B cell (primary cell): ENCODE data around the gene LTB4R. TPM values are rescaled to one million over a fixed set of nuclear protein-coding genes. Genes with fewer than 3 reads are reported as not detected.

Source experiments
- ATAC-seq: fragments of 200-7000 bp; cut with Tn5 transposase; one replicate; pipeline ENCODE4 v1.10.0; 2021; ENCODE audit warnings: low read depth, mild to moderate bottlenecking, moderate number of reproducible peaks, moderate library complexity
- CTCF ChIA-PET: fragments of 350-600 bp; sonication (Branson Sonifier 250); formaldehyde crosslinking; loops from one replicate; lab custom pipeline; 2021; ENCODE audit warnings: antibody characterized with exemption, inconsistent platforms; lab: Charles Lee
- POLR2A ChIA-PET: fragments of 350-600 bp; sonication (Branson Sonifier 250); formaldehyde crosslinking; loops from one replicate; lab custom pipeline; 2021; ENCODE audit warnings: antibody characterized with exemption; lab: Charles Lee
- DNase-seq: peaks from one replicate; pipeline ENCODE4 v3.0.0; 2013
- H2AFZ ChIP-seq: 2 replicates; pipeline ENCODE4 v1.6.1; 2012; ENCODE audit warnings: mild to moderate bottlenecking, low read depth, low read length; ENCODE audit not compliant: insufficient read depth, poor library complexity, severe bottlenecking
- H3K27ac ChIP-seq, 2 donors: 1 replicate in 1 of 2; 2 replicates in 1 of 2; pipeline ENCODE4 v1.5.1; 2012 to 2013; ENCODE audit warnings: low read length in 2 of 2, mild to moderate bottlenecking in 2 of 2, moderate library complexity in 1 of 2
- H3K27me3 ChIP-seq, 4 experiments: fragments of 200-600 bp in 1 of 4; sonication (generic) in 1 of 4; replicated peaks in 1 of 4; 1 replicate in 2 of 4; 2 replicates in 2 of 4; pipeline versions ENCODE4 v1.6.1 to v1.7.0; 2013 to 2016; ENCODE audit warnings: low read length in 3 of 4, mild to moderate bottlenecking in 2 of 4, mixed read lengths in 1 of 4, moderate library complexity in 1 of 4; ENCODE audit not compliant: insufficient read depth in 4 of 4, control insufficient read depth in 3 of 4; ENCODE audit errors: control extremely low read depth in 1 of 4
- H3K36me3 ChIP-seq, 2 experiments: replicated peaks in 1 of 2; 1 replicate in 1 of 2; 2 replicates in 1 of 2; pipeline versions ENCODE4 v1.6.1 to v1.7.1; 2013; ENCODE audit warnings: low read length in 1 of 2; ENCODE audit not compliant: insufficient read depth in 2 of 2, control insufficient read depth in 1 of 2; ENCODE audit errors: control extremely low read depth in 1 of 2, extremely low read depth in 1 of 2
- H3K4me1 ChIP-seq, 2 donors: fragments of 200-600 bp in 1 of 2; sonication (generic) in 1 of 2; 1 replicate in 1 of 2; 2 replicates in 1 of 2; pipeline versions ENCODE4 v1.5.1 to v1.6.1; 2013 to 2017; ENCODE audit warnings: low read length in 2 of 2; ENCODE audit not compliant: control insufficient read depth in 2 of 2, insufficient read depth in 2 of 2
- H3K4me2 ChIP-seq: replicated peaks from 2 replicates; pipeline ENCODE3; 2012; ENCODE audit warnings: mild to moderate bottlenecking, low read depth, low read length; ENCODE audit not compliant: poor library complexity, severe bottlenecking
- H3K4me3 ChIP-seq, 5 experiments: fragments of 200-600 bp in 1 of 5; sonication (generic) in 1 of 5; 1 replicate in 3 of 5; 2 replicates in 2 of 5; pipeline versions ENCODE4 v1.5.1 to v1.7.0; 2011 to 2016; ENCODE audit warnings: low read length in 4 of 5, mild to moderate bottlenecking in 4 of 5, low read depth in 2 of 5, control low read depth in 1 of 5, moderate library complexity in 1 of 5; ENCODE audit not compliant: insufficient read depth in 1 of 5; ENCODE audit errors: control extremely low read depth in 1 of 5, extremely low read depth in 1 of 5
- H3K79me2 ChIP-seq: fragments of 200-600 bp; sonication (generic); one replicate; pipeline ENCODE4 v1.6.0; 2016; ENCODE audit warnings: low read length; ENCODE audit not compliant: control insufficient read depth, insufficient read depth
- H3K9ac ChIP-seq: fragments of 200-600 bp; sonication (generic); 2 replicates; pipeline ENCODE4 v1.6.1; 2017; ENCODE audit warnings: mild to moderate bottlenecking, low read length, moderate library complexity
- H3K9me3 ChIP-seq, 3 donors: one replicate each; pipeline versions ENCODE4 v1.6.1 to v1.7.1; 2013; ENCODE audit warnings: low read length in 2 of 3; ENCODE audit not compliant: control insufficient read depth in 2 of 3, insufficient read depth in 1 of 3; ENCODE audit errors: control extremely low read depth in 1 of 3
- H4K20me1 ChIP-seq: 2 replicates; pipeline ENCODE4 v1.6.0; 2012; ENCODE audit warnings: mild to moderate bottlenecking, low read length; ENCODE audit not compliant: insufficient read depth, control insufficient read depth, poor library complexity, severe bottlenecking
- H3K27ac Mint-ChIP-seq: one replicate; pipeline ENCODE4 v1.8.0; 2021; ENCODE audit warnings: mixed read lengths
- H3K27me3 Mint-ChIP-seq: one replicate; pipeline ENCODE4 v1.8.0; 2021; ENCODE audit warnings: mixed read lengths
- H3K4me1 Mint-ChIP-seq: one replicate; pipeline ENCODE4 v1.8.0; 2021; ENCODE audit warnings: mixed read lengths
- H3K4me3 Mint-ChIP-seq: one replicate; pipeline ENCODE4 v1.8.0; 2021; ENCODE audit warnings: mixed read lengths
- H3K9me3 Mint-ChIP-seq: one replicate; pipeline ENCODE4 v1.8.0; 2022; ENCODE audit warnings: mixed read lengths; ENCODE audit not compliant: insufficient read depth
- EZH2 ChIP-seq: IDR thresholded peaks from 2 replicates; pipeline ENCODE4 v1.6.1; 2012; ENCODE audit warnings: borderline replicate concordance, low read depth, mild to moderate bottlenecking, moderate library complexity, low read length; ENCODE audit not compliant: insufficient read depth, poor library complexity, severe bottlenecking
- WGBS: methylation state at CpG from one replicate; pipeline ENCODE4 v1.1.5; 2013; ENCODE audit warnings: missing lambda C conversion rate; ENCODE audit not compliant: insufficient coverage; 5-methylcytosine and 5-hydroxymethylcytosine counted together
- intact Hi-C: fragments of 100-400 bp; cut with micrococcal nuclease; formaldehyde crosslinking; loops from one replicate; pipeline ENCODE4 v1.10.0; 2022
- polyA plus RNA-seq: library from polyadenylated mRNA; depleted of rRNA; stranded (reverse); fragments of >200 nt; gene quantifications from 2 replicates; pipeline ENCODE4 v1.2.3, GENCODE V29; 2012
- total RNA-seq, 2 donors: library from RNA; stranded (reverse); fragments of 120-200 nt in 1 of 2; gene quantifications; 1 replicate in 1 of 2; 2 replicates in 1 of 2; pipeline versions ENCODE4 v1.2.3 to v1.2.4, GENCODE V29; 2013 to 2022
- TF ChIP-seq, protein P1 (sequence below): fragments of 200-600 bp; IDR thresholded peaks from one replicate; pipeline ENCODE4 v1.8.0; 2022; ENCODE audit warnings: antibody characterized with exemption, mild to moderate bottlenecking

Gene LTB4R
- total and polyA plus RNA-seq, 2 donors (not counting 1 experiment from before 2014, with no cell fraction given), result 8.8 to 19.1 TPM

DNA sequence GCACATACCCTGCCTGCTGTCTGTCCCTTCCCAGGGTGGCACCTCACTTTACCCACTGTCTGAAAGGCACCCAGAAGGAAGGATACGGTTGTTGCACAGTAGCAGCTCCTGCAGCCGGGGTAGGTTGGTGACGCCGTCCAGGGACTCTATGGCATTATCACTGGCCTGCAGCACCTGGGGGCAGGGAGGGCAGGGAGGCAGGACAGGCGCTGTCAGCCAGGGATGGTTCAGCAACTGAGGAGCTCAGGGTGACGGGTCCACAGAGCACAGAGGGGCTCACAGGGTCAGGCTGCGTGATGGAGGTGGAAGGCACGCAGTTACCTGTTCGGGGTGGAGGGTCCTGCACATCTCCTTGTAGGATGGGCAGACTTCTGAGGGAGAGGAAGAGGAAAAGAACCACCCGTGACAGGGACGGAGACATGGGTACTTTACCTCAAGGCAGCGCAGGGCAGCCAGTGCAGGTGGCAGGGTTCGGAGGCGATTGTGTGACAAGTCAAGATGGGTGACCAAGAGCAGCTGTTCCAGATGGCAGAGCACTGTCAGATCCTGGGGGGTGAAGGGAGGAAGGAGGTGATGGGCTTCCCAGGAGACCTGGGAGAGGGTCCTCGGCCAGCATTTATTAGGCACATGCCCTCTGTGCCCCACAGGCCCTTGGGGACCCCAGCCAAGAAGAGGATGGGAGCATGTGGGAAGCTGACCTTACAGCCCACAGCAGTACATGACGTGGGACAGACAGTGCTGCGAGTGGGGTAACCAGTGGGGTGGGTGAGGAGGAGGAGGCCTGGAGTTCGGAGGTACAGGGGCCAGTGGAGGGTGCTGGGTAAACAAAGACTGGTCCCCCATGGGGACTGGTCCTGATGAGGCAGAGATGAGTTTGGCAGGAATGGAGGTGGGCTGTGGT is 44.7 kb upstream of the LTB4R start:
- ChIA-PET CTCF (no interaction called here), POLR2A (no interaction called here)
- Mint-ChIP-seq H3K4me1 (peaks cover 13% of the 10 kb centered on the region), H3K4me3 (no peak overlapping the region), H3K9me3 (no peaks in the 10 kb centered on the region), H3K27ac (no peak overlapping the region), H3K27me3 (no peaks in the 10 kb centered on the region)
- Histone ChIP-seq H3K27ac (no peak overlapping the region), H3K9me3 (no peaks in the 10 kb centered on the region), H3K4me2 (no peak overlapping the region), H3K9ac (no peak overlapping the region), H3K4me3 (no peak overlapping the region), H2AFZ (no peak overlapping the region), H3K36me3 (peaks cover 0 to 39% of the 10 kb centered on the region in 2 experiments), H3K27me3 (no peaks in the 10 kb centered on the region), H3K4me1 (peaks cover 6 to 9% of the 10 kb centered on the region in 2 donors), H4K20me1 (no peaks in the 10 kb centered on the region), H3K79me2 (no peaks in the 10 kb centered on the region)
- TF ChIP-seq EZH2, result no peak
- TF ChIP-seq, protein P1, sequence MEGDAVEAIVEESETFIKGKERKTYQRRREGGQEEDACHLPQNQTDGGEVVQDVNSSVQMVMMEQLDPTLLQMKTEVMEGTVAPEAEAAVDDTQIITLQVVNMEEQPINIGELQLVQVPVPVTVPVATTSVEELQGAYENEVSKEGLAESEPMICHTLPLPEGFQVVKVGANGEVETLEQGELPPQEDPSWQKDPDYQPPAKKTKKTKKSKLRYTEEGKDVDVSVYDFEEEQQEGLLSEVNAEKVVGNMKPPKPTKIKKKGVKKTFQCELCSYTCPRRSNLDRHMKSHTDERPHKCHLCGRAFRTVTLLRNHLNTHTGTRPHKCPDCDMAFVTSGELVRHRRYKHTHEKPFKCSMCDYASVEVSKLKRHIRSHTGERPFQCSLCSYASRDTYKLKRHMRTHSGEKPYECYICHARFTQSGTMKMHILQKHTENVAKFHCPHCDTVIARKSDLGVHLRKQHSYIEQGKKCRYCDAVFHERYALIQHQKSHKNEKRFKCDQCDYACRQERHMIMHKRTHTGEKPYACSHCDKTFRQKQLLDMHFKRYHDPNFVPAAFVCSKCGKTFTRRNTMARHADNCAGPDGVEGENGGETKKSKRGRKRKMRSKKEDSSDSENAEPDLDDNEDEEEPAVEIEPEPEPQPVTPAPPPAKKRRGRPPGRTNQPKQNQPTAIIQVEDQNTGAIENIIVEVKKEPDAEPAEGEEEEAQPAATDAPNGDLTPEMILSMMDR, result no peak
- WGBS, result 90% methylated on average over 18 of the region's 18 CpGs
- intact Hi-C loops, result no loop called here
- no peak for DNase-seq
- no peak for ATAC-seq

DNA sequence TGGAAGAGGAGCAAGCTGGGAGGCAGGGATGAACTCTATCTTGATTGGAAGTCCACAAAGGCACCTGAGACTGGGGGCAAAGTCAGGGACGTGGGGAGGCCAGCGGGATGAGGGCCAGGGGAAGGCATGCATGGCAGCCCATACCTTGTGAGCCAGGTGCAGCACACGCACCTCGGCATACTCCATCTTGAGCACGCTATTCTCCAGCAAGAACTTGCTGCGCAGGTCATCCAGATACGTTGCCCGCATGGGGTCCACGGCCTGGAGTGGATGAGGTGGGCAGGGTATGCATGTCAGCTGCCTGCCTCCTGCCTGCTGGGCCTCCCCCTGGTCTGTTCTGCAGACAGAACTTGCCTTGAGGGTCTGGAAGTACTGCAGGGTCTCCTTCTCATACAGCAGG is 43.8 kb upstream of the LTB4R start:
- H3K4me1 ChIP-seq, result peaks cover 14 to 19% of the 10 kb centered on the region in 2 donors
- H3K27me3 ChIP-seq, result no peaks in the 10 kb centered on the region
- no peak overlapping the region for H2AFZ ChIP-seq
- no peak overlapping the region for H3K27ac Mint-ChIP-seq
- H3K9me3 Mint-ChIP-seq, result no peaks in the 10 kb centered on the region
- H3K79me2 ChIP-seq, result peaks cover 3% of the 10 kb centered on the region
- H3K9me3 ChIP-seq, result no peaks in the 10 kb centered on the region
- H3K4me3 ChIP-seq, result no peak overlapping the region
- TF ChIP-seq, protein P1, result no peak
- no peak for TF ChIP-seq EZH2
- no peak for DNase-seq
- ChIA-PET POLR2A (no interaction called here), CTCF (interaction anchor here (1.6 kb wide), 1 partner anchor 25 kb away, joined by 6 read pairs; the partner anchor contains the start of gene TINF2)
- no peaks in the 10 kb centered on the region for H3K27me3 Mint-ChIP-seq
- no peak overlapping the region for H3K4me3 Mint-ChIP-seq
- peaks cover 22% of the 10 kb centered on the region for H3K4me1 Mint-ChIP-seq
- H3K36me3 ChIP-seq, result peaks cover 0 to 39% of the 10 kb centered on the region in 2 experiments
- WGBS, result 98% methylated on average over 9 of the region's 9 CpGs
- ATAC-seq, result no peak
- intact Hi-C loops, result no loop called here
- H4K20me1 ChIP-seq, result no peaks in the 10 kb centered on the region
- no peak overlapping the region for H3K27ac ChIP-seq
- no peak overlapping the region for H3K4me2 ChIP-seq
- no peak overlapping the region for H3K9ac ChIP-seq
